Measurements from ENCODE around the gene HBS1L.

- TF ChIP-seq POLR2A (IDR thresholded peaks at IDR 0.05) (no peak), CTCF (IDR thresholded peaks at IDR 0.05) (no peak)
Measured at GRCh38 chr6:135030056-135030473, 24.6 kb downstream of the HBS1L start.
